IPS-11a (cell line): ENCODE results near the gene PTPRF.
"Not testable (repeated sequence)": the region's sequence is repeated elsewhere in the genome, so short reads cannot be mapped to it uniquely, and the experiment has no call there.

ENCODE experiments used
- H3K4me3 ChIP-seq: one replicate; pipeline ENCODE4 v1.5.1; 2013; ENCODE audit warnings: low read depth, low read length, control low read depth

PTPRF gene

DNA sequence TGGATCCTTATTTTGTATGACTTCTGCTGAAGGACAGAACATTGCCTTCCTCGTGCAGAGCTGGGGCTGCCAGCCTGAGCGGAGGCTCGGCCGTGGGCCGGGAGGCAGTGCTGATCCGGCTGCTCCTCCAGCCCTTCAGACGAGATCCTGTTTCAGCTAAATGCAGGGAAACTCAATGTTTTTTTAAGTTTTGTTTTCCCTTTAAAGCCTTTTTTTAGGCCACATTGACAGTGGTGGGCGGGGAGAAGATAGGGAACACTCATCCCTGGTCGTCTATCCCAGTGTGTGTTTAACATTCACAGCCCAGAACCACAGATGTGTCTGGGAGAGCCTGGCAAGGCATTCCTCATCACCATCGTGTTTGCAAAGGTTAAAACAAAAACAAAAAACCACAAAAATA is 91.8 kb downstream of the PTPRF start:
- H3K4me3 ChIP-seq: no peak overlapping the region

DNA sequence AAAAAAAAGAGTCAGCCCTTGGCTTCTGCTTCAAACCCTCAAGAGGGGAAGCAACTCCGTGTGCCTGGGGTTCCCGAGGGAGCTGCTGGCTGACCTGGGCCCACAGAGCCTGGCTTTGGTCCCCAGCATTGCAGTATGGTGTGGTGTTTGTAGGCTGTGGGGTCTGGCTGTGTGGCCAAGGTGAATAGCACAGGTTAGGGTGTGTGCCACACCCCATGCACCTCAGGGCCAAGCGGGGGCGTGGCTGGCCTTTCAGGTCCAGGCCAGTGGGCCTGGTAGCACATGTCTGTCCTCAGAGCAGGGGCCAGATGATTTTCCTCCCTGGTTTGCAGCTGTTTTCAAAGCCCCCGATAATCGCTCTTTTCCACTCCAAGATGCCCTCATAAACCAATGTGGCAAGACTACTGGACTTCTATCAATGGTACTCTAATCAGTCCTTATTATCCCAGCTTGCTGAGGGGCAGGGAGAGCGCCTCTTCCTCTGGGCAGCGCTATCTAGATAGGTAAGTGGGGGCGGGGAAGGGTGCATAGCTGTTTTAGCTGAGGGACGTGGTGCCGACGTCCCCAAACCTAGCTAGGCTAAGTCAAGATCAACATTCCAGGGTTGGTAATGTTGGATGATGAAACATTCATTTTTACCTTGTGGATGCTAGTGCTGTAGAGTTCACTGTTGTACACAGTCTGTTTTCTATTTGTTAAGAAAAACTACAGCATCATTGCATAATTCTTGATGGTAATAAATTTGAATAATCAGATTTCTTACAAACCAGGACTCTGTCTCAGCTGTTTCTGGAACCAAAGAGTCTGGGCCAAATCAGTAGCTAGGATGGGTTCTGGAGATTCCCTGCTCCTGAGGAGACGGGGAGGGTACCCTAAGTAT is 92.5 kb downstream of the PTPRF start:
- no peak overlapping the region for H3K4me3 ChIP-seq

DNA sequence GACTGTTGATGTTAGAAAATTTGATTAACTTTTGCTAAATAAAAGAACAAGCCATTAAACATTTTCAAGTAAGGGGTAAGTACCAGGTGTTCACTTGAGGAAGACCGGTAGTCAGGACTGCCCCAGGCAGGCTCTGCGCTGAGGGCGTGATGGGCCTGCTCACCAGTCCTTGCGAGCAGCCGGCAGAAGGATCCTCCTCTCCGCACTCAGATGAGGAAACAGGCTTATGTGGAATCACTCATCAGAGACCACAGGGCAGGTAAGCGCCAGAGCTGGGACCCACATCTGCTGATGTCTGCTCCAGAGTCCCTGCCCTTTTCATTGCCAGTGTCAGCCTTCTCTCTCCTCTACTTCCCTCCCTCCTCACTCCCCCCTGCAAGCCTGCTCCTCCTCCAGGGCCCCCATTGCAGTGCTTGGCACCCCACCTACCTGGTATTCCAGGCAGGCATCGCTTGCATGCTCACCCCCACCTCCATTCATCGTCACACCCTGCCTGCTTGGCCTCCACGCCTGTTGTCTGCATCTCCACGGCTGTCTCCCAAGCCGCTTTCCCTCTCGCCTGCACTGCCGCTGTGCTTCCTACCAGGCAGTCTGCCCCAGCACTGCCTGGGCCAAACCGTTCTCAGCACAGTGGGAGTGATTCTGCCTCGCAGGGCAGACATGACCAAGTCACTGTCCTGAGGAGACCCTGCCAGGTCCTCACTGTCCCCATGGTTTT is 94.5 kb downstream of the PTPRF start:
- no peak overlapping the region for H3K4me3 ChIP-seq

DNA sequence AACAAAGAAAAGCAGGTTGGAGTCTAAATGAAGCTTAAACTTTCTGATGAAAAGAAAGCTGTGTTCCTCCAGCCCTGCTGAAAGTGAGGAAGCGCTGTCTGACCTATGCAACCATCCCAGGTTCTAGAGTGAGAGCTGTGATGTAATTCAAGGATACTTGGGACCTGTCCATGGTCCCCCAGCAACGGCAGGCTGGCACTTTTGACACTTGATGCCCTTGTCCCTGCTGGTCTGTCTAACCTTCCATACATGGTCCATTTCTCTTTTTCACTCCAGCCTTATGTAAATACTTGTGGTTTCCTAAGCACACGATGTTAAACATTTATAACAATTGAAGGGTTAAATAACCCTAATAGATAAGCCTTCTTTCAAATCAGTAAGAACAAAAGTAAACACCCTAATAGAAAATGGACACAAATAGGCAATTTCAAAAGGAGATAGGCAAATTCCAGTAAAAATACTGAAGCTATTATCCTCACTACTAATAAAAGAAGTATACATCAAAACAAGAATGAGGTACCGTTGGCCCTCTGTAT is 101.5 kb downstream of the PTPRF start:
- no peak overlapping the region for H3K4me3 ChIP-seq

DNA sequence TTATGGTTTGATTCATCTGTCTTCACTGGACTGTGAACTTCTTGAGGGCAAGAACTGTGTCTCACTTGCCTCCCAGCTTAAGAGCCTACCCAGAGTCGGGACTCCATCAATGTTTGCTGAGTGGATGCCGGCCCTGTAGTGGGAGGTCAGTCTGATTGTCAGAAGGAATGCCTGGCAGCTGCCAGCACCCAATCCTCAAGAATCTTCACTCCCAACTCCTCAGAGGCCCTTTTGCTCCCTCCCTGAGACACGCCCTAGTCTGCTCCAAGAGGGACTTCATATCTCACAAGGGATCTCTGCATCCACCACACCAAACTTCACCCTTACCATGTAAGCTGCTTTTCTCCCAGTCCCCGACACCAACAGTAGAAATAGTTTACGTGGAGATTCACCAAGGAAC is 104.0 kb downstream of the PTPRF start:
- H3K4me3 ChIP-seq: no peak overlapping the region

DNA sequence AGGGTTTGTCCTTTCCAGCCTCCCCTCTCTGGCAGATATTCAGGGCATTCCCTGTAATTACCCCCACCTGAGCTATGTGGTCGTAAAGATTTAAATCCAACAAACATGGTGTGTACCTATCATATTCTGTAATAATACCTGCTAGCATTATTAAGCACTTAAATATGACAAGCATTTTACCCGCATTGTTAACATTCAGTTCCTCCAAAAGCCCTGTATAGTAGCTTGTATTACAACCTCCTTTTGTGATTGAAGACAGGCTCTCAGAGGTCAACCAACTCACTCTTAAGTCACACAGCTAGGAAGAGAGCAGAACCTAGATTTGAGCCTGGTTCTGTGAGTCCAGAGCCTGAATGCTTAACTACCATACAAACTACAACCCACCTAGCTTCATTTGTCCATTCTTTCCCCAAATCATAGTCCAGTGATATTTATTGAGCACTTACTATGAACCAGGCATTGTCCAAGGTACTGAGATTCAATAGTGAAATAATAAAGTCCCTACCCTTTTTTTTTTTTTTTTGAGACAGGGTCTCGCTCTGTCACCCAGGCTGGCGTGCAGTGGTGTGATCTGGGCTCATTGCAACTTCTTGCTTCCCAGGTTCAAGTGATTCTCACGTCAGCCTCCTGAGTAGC is 105.4 kb downstream of the PTPRF start:
- H3K4me3 ChIP-seq: no peak overlapping the region

DNA sequence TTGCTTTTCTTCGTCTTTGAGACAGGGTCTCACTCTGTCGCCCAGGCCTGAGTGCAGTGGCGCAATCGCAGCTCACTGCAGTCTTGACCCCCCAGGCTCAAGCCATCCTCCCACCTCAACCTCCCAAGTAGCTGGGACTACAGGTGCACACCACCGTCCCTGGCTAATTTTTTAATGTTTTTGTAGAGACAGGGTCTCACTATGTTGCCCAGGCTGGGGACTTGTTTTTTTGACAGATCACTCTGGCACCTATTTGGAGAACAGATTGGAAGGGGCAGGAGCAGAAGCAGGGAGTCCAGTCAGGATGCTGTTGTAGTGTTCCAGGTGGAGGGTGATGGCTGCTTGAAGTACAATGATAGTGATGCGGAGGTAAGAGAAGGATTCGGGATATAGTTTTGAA is 106.6 kb downstream of the PTPRF start:
- H3K4me3 ChIP-seq: no peak overlapping the region

DNA sequence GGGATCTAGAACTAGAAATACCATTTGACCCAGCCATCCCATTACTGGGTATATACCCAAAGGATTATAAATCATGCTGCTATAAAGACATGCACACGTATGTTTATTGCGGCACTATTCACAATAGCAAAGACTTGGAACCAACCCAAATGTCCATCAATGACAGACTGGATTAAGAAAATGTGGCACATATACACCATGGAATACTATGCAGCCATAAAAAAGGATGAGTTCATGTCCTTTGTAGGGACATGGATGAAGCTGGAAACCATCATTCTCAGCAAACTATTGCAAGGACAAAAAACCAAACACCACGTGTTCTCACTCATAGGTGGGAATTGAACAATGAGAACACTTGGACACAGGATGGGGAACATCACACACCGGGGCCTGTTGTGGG is 107.7 kb downstream of the PTPRF start:
- not testable (repeated sequence) for H3K4me3 ChIP-seq

DNA sequence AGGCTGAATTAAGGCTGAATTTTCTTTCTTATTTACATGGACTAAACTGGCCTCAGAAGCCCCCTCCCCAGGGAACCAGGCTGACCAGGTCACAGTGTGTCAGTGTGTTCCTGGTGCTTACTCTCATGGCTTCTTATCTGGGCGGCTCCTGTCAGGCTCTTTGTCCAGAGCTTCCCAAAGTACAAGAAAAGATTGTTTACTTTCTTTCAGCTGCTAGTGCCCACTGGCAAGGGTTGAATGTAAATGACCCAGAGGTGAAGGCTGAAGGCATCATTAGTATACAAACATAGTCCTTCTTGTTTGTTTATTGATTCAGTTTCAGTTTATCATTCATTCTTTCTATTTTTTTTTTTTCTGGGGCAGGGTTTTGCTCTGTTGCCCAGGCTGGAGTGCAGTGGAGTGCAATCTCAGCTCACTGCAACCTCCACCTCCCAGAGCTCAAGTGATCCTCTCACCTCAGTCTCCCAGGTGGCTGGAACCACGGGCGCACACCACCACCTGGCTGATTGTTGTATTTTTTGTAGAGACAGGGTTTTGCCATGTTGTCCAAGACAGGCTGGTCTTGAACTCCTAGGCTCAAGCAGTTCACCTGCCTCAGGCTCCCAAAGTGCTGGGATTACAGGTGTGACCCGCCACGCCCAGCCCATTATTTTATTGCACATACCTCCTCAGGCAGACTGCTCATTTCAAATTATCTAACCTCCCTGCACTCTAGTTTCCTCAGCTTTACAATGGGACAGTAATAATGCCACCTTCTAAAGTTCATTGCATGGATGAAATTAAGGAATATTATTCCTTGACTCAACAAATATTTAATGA is 109.5 kb downstream of the PTPRF start:
- no peak overlapping the region for H3K4me3 ChIP-seq

DNA sequence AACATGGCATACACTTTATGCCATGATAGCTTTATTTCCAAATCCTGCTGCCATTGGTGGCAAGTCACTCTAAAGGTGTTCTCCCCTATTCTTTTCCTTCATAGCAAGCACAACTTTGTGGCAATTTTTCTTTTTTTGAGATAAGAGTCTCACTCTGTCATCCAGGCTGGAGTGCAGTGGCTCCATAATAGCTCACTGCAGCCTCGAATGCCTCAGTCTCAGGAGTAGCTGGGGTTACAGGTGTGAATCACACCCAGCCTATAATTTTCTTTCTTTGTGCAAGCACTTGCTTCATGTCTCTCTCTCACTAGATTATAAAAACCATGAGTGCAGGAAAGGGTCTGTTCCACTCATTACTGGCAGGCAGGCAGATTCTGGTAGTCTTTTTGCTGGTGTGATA is 113.9 kb downstream of the PTPRF start:
- H3K4me3 ChIP-seq: no peak overlapping the region

DNA sequence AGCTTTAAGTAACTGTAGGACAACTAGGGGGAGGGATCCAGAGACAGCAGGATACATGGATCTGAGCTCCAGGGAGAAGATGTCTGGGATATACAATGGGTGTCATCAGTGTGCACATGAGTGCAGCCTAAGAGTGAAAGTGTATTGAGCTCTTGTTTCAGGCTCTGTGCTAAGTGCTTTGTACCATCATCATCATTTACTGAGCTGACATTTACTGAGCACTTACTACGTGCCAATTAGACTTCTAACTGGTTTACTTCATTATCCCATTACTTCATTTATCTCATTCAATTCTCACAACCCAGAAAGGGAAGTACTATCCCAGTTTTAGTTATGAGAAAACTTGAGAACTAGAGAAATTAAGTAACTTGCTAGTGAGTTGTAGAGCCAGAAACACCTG is 114.8 kb downstream of the PTPRF start:
- no peak overlapping the region for H3K4me3 ChIP-seq

DNA sequence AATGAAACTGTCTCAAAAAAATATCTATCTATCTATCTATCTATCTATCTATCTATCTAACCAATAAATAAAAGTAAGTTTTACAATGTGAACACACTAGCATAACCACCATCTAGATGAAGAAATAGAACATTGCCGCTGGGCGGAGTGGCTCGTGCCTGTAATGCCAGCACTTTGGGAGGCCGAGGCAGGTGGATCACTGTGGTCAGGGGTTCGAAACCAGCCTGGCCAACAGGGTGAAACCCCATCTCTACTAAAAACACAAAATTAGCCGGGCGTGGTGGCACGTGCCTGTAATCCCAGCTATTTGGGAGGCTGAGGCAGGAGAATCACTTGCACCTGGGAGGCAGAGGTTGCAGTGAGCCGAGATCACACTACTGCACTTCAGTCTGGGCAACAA is 116.6 kb downstream of the PTPRF start:
- not testable (repeated sequence) for H3K4me3 ChIP-seq

DNA sequence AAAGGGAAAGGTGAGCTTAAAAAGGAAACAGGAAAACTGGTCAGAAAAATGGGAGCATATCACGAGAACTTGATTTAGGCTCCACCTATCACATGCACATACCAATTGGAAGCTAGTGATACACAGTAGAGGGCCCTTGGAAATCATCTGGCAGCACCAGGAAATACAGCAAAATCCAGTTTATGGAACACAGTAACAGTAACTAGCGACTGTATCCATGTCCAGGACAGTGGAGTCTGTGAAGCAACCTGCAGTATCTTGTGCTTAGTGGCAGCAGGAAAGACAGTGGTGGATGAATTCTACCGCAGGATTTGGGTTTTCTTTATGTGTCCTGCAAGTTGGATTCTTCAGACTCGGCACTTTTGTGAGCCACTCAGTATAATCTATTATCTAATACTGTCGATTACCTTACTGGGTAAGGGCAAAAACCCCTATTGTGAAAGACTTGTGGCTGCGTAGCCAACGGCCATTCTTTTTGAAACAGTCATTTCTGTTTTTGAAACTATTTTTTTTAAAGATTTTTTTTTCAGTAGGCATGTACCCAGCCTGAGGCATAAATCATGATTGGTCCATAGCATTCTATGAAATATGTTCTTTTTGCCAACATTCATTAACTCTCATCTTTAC is 117.7 kb downstream of the PTPRF start:
- no peak overlapping the region for H3K4me3 ChIP-seq

DNA sequence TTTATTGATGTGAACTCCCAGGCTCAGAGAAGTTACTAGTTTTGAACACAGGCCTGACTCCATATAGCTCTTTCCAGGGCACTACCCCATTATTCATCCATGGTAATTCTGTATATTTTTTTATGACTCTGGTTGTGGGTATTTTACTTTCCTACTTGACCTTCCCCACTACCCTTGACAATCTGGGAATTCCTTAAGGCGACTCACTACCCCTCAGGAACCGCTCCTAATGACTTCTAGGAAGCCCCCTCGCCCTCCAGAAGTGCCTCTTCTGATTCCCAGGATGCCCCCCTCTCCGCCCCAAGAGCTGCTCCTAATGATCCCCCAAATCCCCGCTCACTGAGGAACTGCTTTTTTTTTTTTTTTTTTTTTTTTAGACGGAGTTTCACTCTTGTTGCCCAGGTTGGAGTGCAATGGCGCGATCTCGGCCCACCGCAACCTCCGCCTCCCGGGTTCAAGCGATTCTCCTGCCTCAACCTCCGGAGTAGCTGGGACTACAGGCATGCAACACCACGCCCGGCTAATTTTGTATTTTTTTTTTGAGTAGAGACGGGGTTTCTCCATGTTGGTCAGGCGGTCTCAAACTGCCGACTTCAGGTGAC is 118.3 kb downstream of the PTPRF start:
- H3K4me3 ChIP-seq: peak overlapping the region; percentile 99

DNA sequence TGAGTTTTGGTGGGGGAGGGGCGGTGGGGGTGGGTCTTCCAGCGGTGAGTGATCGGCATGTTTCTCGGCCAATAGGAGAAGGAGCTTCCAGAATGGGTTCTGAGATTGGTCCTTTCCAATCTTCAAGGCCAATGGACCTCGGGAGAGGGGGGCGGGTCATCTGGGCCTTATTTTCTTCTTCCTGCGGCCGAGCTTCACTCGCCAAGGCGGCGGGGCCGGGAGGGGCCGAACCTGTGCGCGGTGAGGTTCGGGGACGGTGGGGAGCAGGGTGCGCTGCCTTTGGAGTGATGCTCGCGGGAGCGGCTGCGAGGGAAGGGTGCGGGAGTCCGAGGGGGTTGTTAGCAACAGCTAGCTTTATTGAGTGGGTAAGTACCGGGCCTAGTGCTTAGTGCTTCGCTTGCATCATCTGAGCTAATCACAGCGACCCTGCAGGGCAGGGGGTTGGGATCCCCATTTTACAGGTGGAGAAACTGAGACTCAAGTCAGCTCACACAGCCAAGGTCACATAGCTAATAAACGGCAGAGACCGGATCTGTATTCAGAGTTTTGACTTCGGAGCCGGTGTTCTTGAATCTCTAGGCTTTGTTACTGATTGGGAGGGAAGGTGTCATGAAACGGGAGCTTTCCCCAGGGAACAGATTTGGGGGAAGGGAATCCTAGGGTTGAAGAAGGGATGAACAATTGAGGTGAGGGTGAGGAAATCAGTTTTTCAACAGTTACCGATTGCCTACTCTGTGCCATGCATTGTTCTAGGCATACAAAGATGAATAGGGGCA is 119.8 kb downstream of the PTPRF start:
- peak overlapping the region; percentile 99 for H3K4me3 ChIP-seq

DNA sequence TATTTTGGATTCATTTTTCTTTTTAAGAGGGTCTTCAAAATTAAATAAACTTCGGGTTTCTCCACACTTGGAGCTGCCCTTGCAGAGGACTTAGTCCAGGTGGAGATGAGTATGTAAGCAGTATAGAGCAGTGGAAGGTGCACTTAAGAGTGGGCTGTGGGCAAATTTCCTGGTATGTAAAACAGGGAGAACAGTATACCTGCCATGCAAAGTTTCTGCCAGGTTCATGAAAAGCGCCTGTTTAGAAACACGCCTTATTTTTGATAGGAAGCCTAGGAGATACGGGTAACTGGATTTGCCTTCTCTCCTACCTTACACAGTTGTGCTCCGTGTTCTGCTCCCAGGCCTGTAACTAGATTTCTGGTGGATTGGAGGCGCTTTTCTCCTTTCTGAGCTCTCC is 120.5 kb downstream of the PTPRF start:
- peak overlapping the region; percentile 99 for H3K4me3 ChIP-seq

DNA sequence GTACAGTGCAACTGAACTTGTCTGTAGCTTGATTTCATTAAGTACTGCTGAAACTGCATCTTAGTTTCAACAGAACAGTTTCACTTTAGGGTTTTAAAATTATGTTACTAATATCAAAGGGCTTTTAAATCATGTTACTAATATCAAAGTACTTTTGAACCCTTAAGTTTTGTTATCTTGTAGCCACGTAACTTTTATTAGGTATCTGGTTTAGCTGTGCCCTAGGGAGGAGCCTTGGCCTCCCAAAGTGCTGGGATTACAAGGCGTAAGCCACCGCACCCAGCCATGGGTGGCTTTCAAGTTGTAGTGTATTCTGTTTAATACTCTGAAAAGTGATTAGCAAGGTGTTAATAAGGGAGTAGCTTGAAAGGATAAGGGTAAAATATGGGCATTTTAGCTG is 121.2 kb downstream of the PTPRF start:
- peak overlapping the region; percentile 99 for H3K4me3 ChIP-seq

DNA sequence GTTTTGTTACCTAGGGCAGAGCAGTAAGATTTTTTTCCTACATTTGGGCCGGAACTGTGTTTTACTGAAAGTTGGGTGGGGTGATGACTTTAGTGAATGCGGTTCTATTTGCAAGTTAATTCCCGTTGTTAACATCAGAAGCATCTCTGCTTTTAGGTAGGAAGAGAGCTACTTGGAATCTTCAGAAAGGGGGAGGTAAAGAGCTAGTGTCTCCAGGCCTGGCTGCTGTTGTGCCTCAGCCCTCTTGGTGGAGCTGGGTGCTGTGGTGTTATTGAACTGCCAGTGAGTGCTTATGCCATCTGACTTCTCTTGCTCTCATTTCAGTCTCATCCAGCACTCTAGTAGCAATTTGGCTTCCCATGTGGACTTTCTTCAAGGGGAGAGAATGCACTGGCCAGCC is 122.7 kb downstream of the PTPRF start:
- no peak overlapping the region for H3K4me3 ChIP-seq

DNA sequence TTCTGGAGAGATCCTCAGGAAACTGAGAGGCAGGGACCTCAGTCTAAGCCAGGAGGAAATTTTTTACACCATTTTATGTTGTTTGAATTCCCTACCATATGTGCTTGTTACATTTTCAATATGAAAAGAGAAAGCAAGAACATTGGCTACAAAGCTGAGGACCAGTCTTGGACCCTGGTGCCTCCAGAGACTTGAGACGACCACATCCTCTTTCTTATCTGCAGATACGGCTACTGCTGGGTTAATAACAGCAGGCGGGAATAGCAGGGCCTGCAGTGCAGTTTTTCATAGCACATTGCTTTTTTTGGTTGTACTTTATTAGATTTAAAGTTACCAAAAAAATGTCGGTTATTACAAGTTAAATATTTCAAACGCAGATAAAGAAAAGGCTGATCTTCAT is 123.2 kb downstream of the PTPRF start:
- H3K4me3 ChIP-seq: no peak overlapping the region
